ENCODE results near the gene LETMD1. TPM values are rescaled to one million over a fixed set of nuclear protein-coding genes. Genes with fewer than 3 reads are reported as not detected.
A peak's percentile ranks its signal among the peaks of the same experiment; 100 is the strongest.

Gene LETMD1
- total and polyA plus RNA-seq, 2 of the 8 experiments (the other 6 are each of a cell fraction or from before 2014, with no cell fraction given), result 39.4 to 65.3 TPM

- TF ChIP-seq ATF3 (IDR thresholded peaks at IDR 0.05; ENCODE audit: insufficient read depth, low read depth, low read length) (no peak), RFX5 (IDR thresholded peaks at IDR 0.05; ENCODE audit: borderline replicate concordance, low read depth, low read length) (no peak), E2F6 (IDR thresholded peaks at IDR 0.05) (peak; percentile 81), POLR2A (IDR thresholded peaks at IDR 0.05; ENCODE audit: control extremely low read depth in 1 of 2, low read depth in 2 of 2, low read length in 2 of 2) (peak; percentile 81 to 87), TCF12 (IDR thresholded peaks at IDR 0.05; ENCODE audit: low read depth, low read length) (no peak), KDM4A (IDR thresholded peaks at IDR 0.05; ENCODE audit: low read depth, low read length, severe bottlenecking) (peak; percentile 69), CHD7 (IDR thresholded peaks at IDR 0.05; ENCODE audit: insufficient replicate concordance, low read length) (no peak), NANOG (IDR thresholded peaks at IDR 0.05; ENCODE audit: insufficient read depth, low read depth, low read length, poor library complexity, severe bottlenecking) (no peak), CREB1 (IDR thresholded peaks at IDR 0.05) (peak; percentile 51)
These were observed 22.1 kb upstream of the LETMD1 start, which contains the start of gene SLC11A2 (continued) for GRCh38 chr12:51025836-51026638.
